Natural killer cell (primary cell): ENCODE measurements around the gene MYL7. TPM values are rescaled to one million over a fixed set of nuclear protein-coding genes. Genes with fewer than 3 reads are reported as not detected.

Experiments used
- ATAC-seq, 3 donors: fragments of 150-1000 bp in 2 of 3; fragments of 200-7000 bp in 1 of 3; cut with Tn5 transposase; 1 replicate in 1 of 3; 2 replicates in 2 of 3; pipeline ENCODE4 v1.10.0; 2021; ENCODE audit warnings: mild to moderate bottlenecking in 2 of 3, moderate library complexity in 2 of 3
- DNase-seq, 2 donors: peaks; one replicate each; pipeline versions ENCODE4 v3.0.0 to v3.0.0-alpha.2; 2013 to 2021; ENCODE audit warnings: mixed read lengths in 1 of 2
- H3K27ac ChIP-seq: one replicate; pipeline ENCODE4 v1.5.1; 2013; ENCODE audit warnings: mild to moderate bottlenecking, low read length
- H3K27me3 ChIP-seq: one replicate; pipeline ENCODE4 v1.6.1; 2013; ENCODE audit warnings: low read length; ENCODE audit not compliant: control insufficient read depth, insufficient read depth
- H3K36me3 ChIP-seq: one replicate; pipeline ENCODE4 v1.6.1; 2013; ENCODE audit warnings: low read length; ENCODE audit not compliant: control insufficient read depth, insufficient read depth
- H3K4me1 ChIP-seq: one replicate; pipeline ENCODE4 v1.6.1; 2013; ENCODE audit warnings: low read length; ENCODE audit not compliant: control insufficient read depth, insufficient read depth
- H3K4me3 ChIP-seq: one replicate; pipeline ENCODE4 v1.5.1; 2013; ENCODE audit warnings: low read length
- H3K9me3 ChIP-seq: one replicate; pipeline ENCODE4 v1.6.1; 2013; ENCODE audit warnings: low read length; ENCODE audit not compliant: control insufficient read depth, insufficient read depth
- H3K27ac Mint-ChIP-seq, 2 donors: one replicate each; pipeline ENCODE4 v1.8.0; 2022; ENCODE audit warnings: mild to moderate bottlenecking in 2 of 2, mixed read lengths in 2 of 2, moderate library complexity in 1 of 2
- H3K27me3 Mint-ChIP-seq, 2 donors: one replicate each; pipeline ENCODE4 v1.8.0; 2022; ENCODE audit warnings: low read depth in 2 of 2, mixed read lengths in 2 of 2
- H3K36me3 Mint-ChIP-seq: one replicate; pipeline ENCODE4 v1.8.0; 2022; ENCODE audit warnings: mixed read lengths
- H3K4me1 Mint-ChIP-seq, 2 donors: one replicate each; pipeline ENCODE4 v1.8.0; 2022; ENCODE audit warnings: mixed read lengths in 2 of 2
- H3K4me3 Mint-ChIP-seq: one replicate; pipeline ENCODE4 v1.8.0; 2022; ENCODE audit warnings: mild to moderate bottlenecking, moderate library complexity, mixed read lengths
- H3K9me3 Mint-ChIP-seq, 2 donors: one replicate each; pipeline ENCODE4 v1.8.0; 2022; ENCODE audit warnings: mixed read lengths in 2 of 2
- WGBS: methylation state at CpG from one replicate; pipeline ENCODE4 v1.1.7; 2013; ENCODE audit warnings: missing lambda C conversion rate; ENCODE audit not compliant: insufficient coverage; 5-methylcytosine and 5-hydroxymethylcytosine counted together
- intact Hi-C: fragments of 100-400 bp; cut with micrococcal nuclease; formaldehyde crosslinking; loops from one replicate; pipeline ENCODE4 v1.14.2; 2022
- total RNA-seq, 4 donors: library from RNA; stranded (reverse); fragments of 120-200 nt in 1 of 4; gene quantifications; one replicate each; pipeline versions ENCODE4 v1.2.3 to v1.2.4, GENCODE V29; 2013 to 2022
- TF ChIP-seq, protein P1 (sequence below): fragments of 200-600 bp; IDR thresholded peaks from one replicate; pipeline ENCODE4 v1.8.0; 2022; ENCODE audit warnings: antibody characterized with exemption

The MYL7 gene
- total RNA-seq, 3 donors from 2014 or later (not counting 1 experiment from before 2014, with no cell fraction given), result not detected

- Mint-ChIP-seq H3K27me3 (peaks cover 0 to 6% of the 10 kb centered on the region in 2 donors), H3K36me3 (no peaks in the 10 kb centered on the region), H3K27ac (peak overlapping the region; percentile 52 to 84), H3K4me3 (peak overlapping the region; percentile 93), H3K9me3 (no peaks in the 10 kb centered on the region), H3K4me1 (peaks cover 17 to 29% of the 10 kb centered on the region in 2 donors)
- Histone ChIP-seq H3K27me3 (no peaks in the 10 kb centered on the region), H3K27ac (no peak overlapping the region), H3K4me1 (peaks cover 15% of the 10 kb centered on the region), H3K9me3 (no peaks in the 10 kb centered on the region), H3K36me3 (peaks cover 2% of the 10 kb centered on the region), H3K4me3 (no peak overlapping the region)
- no peak for DNase-seq
- WGBS, result 92% methylated on average over 5 of the region's 6 CpGs
- intact Hi-C loops, result no loop called here
- TF ChIP-seq, protein P1, sequence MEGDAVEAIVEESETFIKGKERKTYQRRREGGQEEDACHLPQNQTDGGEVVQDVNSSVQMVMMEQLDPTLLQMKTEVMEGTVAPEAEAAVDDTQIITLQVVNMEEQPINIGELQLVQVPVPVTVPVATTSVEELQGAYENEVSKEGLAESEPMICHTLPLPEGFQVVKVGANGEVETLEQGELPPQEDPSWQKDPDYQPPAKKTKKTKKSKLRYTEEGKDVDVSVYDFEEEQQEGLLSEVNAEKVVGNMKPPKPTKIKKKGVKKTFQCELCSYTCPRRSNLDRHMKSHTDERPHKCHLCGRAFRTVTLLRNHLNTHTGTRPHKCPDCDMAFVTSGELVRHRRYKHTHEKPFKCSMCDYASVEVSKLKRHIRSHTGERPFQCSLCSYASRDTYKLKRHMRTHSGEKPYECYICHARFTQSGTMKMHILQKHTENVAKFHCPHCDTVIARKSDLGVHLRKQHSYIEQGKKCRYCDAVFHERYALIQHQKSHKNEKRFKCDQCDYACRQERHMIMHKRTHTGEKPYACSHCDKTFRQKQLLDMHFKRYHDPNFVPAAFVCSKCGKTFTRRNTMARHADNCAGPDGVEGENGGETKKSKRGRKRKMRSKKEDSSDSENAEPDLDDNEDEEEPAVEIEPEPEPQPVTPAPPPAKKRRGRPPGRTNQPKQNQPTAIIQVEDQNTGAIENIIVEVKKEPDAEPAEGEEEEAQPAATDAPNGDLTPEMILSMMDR, result no peak
- no peak for ATAC-seq
These were observed 16.3 kb downstream of the MYL7 start for GRCh38 chr7:44124822-44125202.

GRCh38 chr7:44123190-44124003 lies 17.7 kb downstream of the MYL7 start, which contains the start of gene POLD2:
Gene POLD2, minus strand, starts transcription at chr7:44123548. Its CDS starts 1,495 bp downstream, at chr7:44122053.
- DNase-seq, result peak; percentile 95 to 97
- intact Hi-C loops, result loop anchor here (1.0 kb wide), 1 partner anchor 41 kb away; the partner anchor contains the start of gene POLM
- WGBS, result under 1% methylated on average over 86 of the region's 86 CpGs
- Mint-ChIP-seq H3K36me3 (no peaks in the 10 kb centered on the region), H3K4me3 (peak within 1 kb of the TSS; percentile 93), H3K27me3 (peaks cover 0 to 6% of the 10 kb centered on the region in 2 donors), H3K9me3 (no peaks in the 10 kb centered on the region), H3K4me1 (peaks cover 17 to 32% of the 10 kb centered on the region in 2 donors), H3K27ac (peak within 1 kb of the TSS; percentile 76 to 84)
- Histone ChIP-seq H3K4me1 (peaks cover 15% of the 10 kb centered on the region), H3K36me3 (peaks cover 4% of the 10 kb centered on the region), H3K27me3 (no peaks in the 10 kb centered on the region), H3K27ac (peak within 1 kb of the TSS; percentile 54), H3K4me3 (peak within 1 kb of the TSS; percentile 58), H3K9me3 (no peaks in the 10 kb centered on the region)
- TF ChIP-seq, protein P1, result no peak
- ATAC-seq, result peak; percentile 97 to 99 (median 98)

DNA sequence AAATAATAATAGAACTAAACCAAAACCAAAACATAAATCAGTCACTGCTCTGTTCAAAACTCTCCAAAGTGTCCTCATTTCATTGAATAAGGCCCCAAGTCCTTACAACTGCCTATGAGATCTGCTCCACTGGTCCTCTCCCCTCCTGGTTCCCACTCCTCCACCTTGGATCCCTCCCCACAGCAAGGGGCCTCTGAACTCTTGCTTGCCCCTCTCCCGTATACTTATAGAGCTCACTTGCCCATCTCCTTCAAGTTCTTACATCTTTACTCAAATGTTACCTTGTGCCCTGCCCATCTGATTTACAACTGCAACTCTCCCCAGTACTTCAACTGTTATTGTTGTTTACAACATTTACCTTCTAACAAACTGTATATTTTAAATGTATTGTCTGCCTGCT lies 18.6 kb downstream of the MYL7 start:
- Histone ChIP-seq H3K9me3 (no peaks in the 10 kb centered on the region), H3K27ac (peak overlapping the region; percentile 23), H3K36me3 (peaks cover 8% of the 10 kb centered on the region), H3K4me1 (peaks cover 15% of the 10 kb centered on the region), H3K27me3 (no peaks in the 10 kb centered on the region), H3K4me3 (peak overlapping the region; percentile 58)
- Mint-ChIP-seq H3K4me3 (peak overlapping the region; percentile 93), H3K36me3 (no peaks in the 10 kb centered on the region), H3K9me3 (no peaks in the 10 kb centered on the region), H3K27me3 (peaks cover 0 to 2% of the 10 kb centered on the region in 2 donors), H3K4me1 (peaks cover 17 to 34% of the 10 kb centered on the region in 2 donors), H3K27ac (peak overlapping the region; percentile 76 to 84)
- TF ChIP-seq, protein P1, result no peak
- intact Hi-C loops, result no loop called here
- WGBS, result 56% methylated on average over 1 of the region's 1 CpG
- no peak for DNase-seq
- ATAC-seq, result no peak
